AG20443 (cell line): ENCODE data around the gene PPFIA2.

Experiments used
- DNase-seq: peaks from one replicate; pipeline ENCODE4 v3.0.0; 2012; ENCODE audit warnings: low spot score, mixed read lengths

The PPFIA2 gene

GRCh38 chr12:81354327-81354932 lies 404.7 kb downstream of the PPFIA2 start:
- DNase-seq, result no peak

DNA sequence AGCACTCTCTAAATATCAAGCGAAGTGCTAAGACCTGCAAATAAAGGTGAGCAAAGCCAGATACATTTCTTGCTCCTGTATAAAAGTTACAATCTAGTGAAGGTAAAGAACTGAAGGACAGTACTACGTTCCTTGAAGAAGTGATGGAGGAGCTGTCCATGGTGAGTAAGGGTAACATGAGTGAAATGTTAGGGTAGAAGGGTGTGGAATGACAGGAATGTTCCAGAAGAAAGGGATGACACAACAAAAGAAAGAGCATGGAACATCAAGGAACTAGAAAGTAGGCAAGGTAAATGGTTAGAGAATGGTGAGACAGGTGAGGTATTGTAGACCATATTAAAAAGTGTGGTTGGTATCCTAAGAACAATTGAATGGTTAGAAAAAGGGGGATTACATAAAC lies 408.8 kb downstream of the PPFIA2 start:
- no peak for DNase-seq

GRCh38 chr12:81347404-81347803 lies 411.7 kb downstream of the PPFIA2 start:
- no peak for DNase-seq

DNA sequence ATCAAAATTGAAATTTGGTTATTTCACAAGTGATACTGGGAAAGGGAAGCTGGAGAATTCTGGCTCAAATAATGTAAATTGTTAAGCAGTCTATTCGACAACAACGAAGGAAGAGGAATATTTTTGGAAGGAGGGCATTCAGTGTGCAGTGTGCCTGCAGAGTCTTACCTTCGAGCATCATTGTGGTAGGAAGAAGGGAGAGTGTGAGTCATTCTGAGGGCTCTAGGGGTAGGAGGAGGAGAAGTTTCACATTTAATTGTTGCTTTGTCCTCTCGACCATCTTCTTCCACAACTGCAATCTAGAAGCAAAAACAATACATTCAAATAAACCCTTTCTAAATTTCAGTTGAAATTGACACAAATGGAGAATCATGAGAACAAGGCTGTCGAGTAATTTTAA lies 418.2 kb downstream of the PPFIA2 start:
- DNase-seq, result no peak

DNA sequence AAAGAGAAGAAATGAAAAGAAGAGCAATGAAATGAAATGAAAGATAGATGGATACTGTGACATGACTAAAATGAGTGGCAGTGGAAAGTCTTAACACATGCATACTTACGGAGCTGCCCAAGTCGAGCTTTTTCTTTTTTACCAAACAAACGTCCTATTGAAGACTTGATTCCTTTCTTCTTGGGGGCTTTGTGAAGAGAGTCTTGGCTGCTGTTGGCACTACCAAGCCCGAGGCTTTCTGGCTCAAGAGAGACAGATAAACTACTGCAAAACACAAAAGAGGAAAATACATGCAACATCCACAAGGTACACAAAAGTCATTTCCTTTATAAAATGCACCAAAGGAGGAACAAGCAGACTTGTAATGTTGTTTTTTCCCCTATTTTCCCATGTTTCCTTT lies 420.1 kb downstream of the PPFIA2 start:
- DNase-seq, result no peak

DNA sequence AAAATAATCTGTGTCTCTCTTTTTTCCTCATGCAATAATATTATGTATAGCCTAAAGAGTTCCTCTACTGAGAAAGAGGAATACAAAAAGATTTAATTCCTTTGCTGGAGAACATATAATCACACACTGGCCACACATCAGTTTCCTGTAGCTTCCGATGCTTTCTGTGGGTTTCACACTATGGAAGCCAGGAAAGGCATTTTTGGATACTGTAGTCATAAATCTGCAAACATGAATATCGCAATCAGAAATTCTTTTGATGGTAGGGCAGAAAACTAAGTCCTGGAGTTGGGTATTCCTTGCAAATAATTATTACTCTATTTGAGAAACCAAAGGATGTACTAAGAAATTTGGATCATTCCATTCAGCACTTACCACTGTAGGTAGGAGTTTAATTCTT lies 421.3 kb downstream of the PPFIA2 start:
- no peak for DNase-seq

- no peak for DNase-seq
Observed at GRCh38 chr12:81333812-81334211, 425.3 kb downstream of the PPFIA2 start.

DNA sequence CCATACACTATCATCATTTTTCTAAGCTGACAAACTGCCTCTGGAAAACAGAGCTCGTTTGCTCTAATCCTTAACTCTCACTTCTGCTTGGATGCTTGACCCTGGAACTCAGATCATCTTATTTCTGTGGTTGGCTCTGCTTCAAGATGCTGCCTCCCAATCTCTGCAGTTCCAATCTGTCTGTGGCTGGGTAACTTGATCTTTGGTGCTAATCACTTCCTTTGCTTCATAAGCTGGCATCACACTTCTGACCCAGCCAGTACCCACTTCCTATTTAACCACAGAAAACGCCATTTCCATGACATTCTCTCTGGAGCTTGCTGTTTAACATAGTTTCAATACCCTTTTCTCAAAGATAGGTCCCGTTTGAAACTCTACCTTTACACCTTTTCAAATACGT lies 427.1 kb downstream of the PPFIA2 start:
- no peak for DNase-seq

GRCh38 chr12:81330480-81330879 lies 428.7 kb downstream of the PPFIA2 start:
- DNase-seq, result no peak

DNA sequence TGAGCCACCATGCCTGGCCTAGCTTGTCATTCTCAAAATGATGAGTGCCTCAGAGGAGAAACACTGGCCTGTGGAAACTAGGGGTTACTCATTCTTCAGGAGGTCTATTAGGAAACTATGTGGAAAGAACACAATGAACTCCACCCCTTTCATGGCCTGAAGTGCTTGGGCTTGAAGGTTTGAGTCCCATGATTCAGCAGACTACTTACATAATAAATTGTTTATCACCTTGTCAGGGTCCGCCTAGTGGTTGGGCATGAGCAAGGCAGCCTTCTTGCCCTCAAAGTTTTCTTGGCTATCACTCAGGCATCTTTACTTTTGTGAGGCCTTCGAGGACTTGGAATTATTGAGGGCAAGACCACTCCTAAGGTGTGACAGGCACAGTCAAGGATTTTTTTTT lies 430.1 kb downstream of the PPFIA2 start:
- DNase-seq, result peak; percentile 10

DNA sequence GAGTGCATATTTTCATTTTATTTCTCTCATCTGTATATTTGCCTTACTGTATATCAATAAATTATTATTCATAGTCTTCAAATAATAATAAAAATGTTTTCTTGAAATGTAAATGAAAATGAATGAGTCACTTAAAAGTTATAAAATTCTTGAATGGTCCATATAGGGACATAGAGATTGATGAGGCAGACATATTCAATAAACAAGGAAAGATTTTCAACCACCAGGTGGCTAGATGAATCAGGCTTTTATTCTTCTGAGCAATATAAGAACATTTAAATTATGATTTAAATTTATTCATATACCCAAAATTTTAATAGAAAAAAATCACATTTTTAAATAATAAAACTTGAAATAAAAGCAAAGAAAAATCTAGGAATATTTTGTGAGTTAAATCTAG lies 431.7 kb downstream of the PPFIA2 start:
- no peak for DNase-seq

GRCh38 chr12:81325086-81325485 lies 434.1 kb downstream of the PPFIA2 start:
- no peak for DNase-seq

DNA sequence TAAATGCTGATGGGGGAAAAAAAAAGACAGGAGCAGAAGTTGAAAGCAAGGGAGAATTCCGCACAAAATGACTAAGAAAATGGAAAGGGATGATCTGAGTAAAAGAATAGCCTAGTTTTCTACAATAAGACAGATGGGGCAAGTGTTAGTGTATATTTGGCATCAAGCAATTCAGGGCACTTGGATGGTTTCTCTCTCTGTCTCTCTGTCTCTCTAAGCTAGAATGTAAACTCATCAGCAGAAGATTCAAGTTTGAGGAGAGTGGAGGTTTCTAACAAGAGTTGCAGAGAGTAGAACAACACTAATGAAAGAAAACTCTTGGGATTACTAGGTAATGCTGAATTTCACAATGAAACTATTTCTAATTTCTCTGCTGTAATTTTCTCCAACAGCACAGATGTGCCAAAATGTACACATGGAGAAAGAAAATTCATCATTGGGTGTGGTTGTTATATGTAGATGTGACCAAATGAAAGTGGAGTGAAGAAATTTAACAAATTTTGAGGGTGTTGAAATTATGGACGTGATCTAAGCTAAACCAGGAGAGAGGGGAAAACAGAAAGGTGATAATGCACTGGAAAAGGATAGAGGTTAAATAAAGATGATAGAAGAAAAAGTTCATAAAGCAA lies 444.1 kb downstream of the PPFIA2 start:
- no peak for DNase-seq

- DNase-seq, result no peak
Observed at GRCh38 chr12:81303935-81304334, 455.2 kb downstream of the PPFIA2 start.

DNA sequence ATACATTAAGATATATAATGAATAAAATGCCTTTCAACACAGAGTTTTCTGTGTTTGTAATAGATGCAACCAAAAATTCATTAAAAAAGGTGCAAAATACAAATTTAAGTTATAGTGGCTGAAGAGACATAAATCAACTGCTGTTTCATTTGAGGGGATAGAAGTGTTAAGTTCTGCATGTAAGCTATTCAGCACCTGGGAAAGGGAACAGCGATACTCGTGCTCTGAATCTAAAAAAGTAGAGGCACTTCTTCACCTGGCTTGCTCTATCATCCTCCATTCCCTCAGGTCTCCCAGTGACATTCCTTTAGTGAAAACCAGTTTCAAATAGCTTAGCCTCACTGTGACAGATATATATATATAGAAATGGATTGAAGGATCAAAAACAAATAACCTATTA lies 458.7 kb downstream of the PPFIA2 start:
- DNase-seq, result no peak

GRCh38 chr12:81297601-81298000 lies 461.5 kb downstream of the PPFIA2 start:
- no peak for DNase-seq

DNA sequence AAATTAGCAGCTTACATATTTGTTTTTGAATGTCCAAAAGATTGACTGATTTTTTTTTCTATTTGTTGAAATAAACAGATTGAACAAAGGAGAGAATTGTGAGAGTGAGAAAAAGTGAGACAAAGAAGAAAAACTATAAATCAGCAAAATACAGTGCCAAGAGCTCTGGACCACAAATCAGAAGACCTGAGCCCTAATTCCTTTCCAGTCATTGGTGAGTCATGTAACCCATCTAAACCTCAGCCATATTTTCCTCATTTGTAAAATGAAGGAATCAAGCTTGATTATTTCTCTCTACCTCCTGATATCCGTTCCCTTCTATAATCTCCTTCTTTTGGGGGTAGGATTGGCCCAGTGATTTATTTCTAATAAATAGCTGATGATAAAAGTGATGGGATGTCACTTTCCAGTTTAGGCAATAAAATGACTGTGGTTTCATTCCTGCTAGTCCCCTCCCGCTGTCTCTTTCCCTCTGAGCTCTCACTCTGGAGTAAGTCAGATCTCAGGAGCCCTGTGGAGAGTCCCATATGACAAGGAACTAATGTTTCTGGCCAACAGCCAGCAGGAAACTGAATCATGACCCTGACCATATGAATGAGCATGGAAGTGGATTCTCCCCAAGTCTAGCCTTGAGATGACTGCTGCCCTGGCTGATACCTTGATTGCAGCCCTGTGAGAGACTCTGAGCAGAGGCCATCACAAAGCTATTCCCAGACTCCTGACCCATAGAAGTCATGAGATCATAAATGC lies 462.4 kb downstream of the PPFIA2 start:
- no peak for DNase-seq

GRCh38 chr12:81295251-81295650 lies 463.9 kb downstream of the PPFIA2 start:
- DNase-seq, result no peak

GRCh38 chr12:81294325-81295190 lies 464.6 kb downstream of the PPFIA2 start:
- DNase-seq, result no peak

- DNase-seq, result no peak
Observed at GRCh38 chr12:81288651-81289050, 470.5 kb downstream of the PPFIA2 start.

GRCh38 chr12:81284137-81284536 lies 475.0 kb downstream of the PPFIA2 start:
- peak; percentile 14 for DNase-seq
